ENCODE results near the gene HGD. TPM values are rescaled to one million over a fixed set of nuclear protein-coding genes. Genes with fewer than 3 reads are reported as not detected.

Gene HGD
- total RNA-seq, 1 experiment from 2014 or later = 1.5 TPM

- ATAC-seq (no peak), DNase-seq (ENCODE audit: low spot score) (no peak)
- H3K4me3 Mint-ChIP-seq = no peak overlapping the region
- no peaks in the 10 kb centered on the region for H3K27me3 Mint-ChIP-seq (ENCODE audit: low read depth)
- TF ChIP-seq CTCF (IDR thresholded peaks at IDR 0.05) (no peak), NFYB (CRISPR knock-in tag; conservative IDR thresholded peaks at IDR 0.05; ENCODE audit: low read depth) (no peak), ZNF416 (CRISPR knock-in tag; IDR thresholded peaks at IDR 0.05) (no peak), FOXP1 (CRISPR knock-in tag; IDR thresholded peaks at IDR 0.05; ENCODE audit: borderline replicate concordance) (no peak), PRRX2 (CRISPR knock-in tag; IDR thresholded peaks at IDR 0.05) (no peak), AFF4 (CRISPR knock-in tag; IDR thresholded peaks at IDR 0.05; ENCODE audit: borderline replicate concordance) (no peak), E2F5 (CRISPR knock-in tag; IDR thresholded peaks at IDR 0.05) (no peak)
- POLR2A ChIA-PET = no interaction called here
- 0 out of 2 replicates have a peak overlapping the region, but pooled peaks have one; percentile 13 for H3K27ac Mint-ChIP-seq
- CTCF ChIA-PET = no interaction called here
- H3K9me3 Mint-ChIP-seq = peaks cover 12% of the 10 kb centered on the region
- H3K36me3 Mint-ChIP-seq = peaks cover 16% of the 10 kb centered on the region
- H3K4me1 Mint-ChIP-seq = peaks cover 3% of the 10 kb centered on the region; the same call in 1 of the 2 replicates
Observed at GRCh38 chr3:120705884-120706582, 24.0 kb upstream of the HGD start.

GRCh38 chr3:120699333-120699732, 17.3 kb upstream of the HGD start:
- POLR2A ChIA-PET = no interaction called here
- Mint-ChIP-seq H3K36me3 (peaks cover 14% of the 10 kb centered on the region), H3K27me3 (ENCODE audit: low read depth) (no peaks in the 10 kb centered on the region), H3K4me1 (peaks cover 34% of the 10 kb centered on the region), H3K9me3 (peaks cover 12% of the 10 kb centered on the region), H3K4me3 (no peak overlapping the region), H3K27ac (peak overlapping the region; percentile 9; the same call in 1 of the 2 replicates)
- ATAC-seq (no peak), DNase-seq (ENCODE audit: low spot score) (no peak)
- CTCF ChIA-PET = interaction anchor here (1.6 kb wide), 1 partner anchor 96 kb away, joined by 7 read pairs; no protein-coding TSS in a partner anchor
- TF ChIP-seq ZNF396 (CRISPR knock-in tag; IDR thresholded peaks at IDR 0.05; ENCODE audit: borderline replicate concordance) (no peak), NFYB (CRISPR knock-in tag; conservative IDR thresholded peaks at IDR 0.05; ENCODE audit: low read depth) (no peak), FOXP4 (CRISPR knock-in tag; IDR thresholded peaks at IDR 0.05) (no peak), CTCF (IDR thresholded peaks at IDR 0.05) (no peak), ZSCAN18 (CRISPR knock-in tag; IDR thresholded peaks at IDR 0.05) (no peak), TEAD4 (CRISPR knock-in tag; IDR thresholded peaks at IDR 0.05) (no peak), ATF6 (CRISPR knock-in tag; IDR thresholded peaks at IDR 0.05) (no peak), CDX4 (CRISPR knock-in tag; IDR thresholded peaks at IDR 0.05; ENCODE audit: borderline replicate concordance) (no peak)

Measured in WTC11 (cell line).